Measurements from ENCODE around the gene MAPK13. TPM values are rescaled to one million over a fixed set of nuclear protein-coding genes. Genes with fewer than 3 reads are reported as not detected.

MAPK13 gene
- total RNA-seq, 6 experiments from 2014 or later = 5.7 to 12.4 (median 6.5) TPM

GRCh38 chr6:36138667-36139066 lies 8.4 kb downstream of the MAPK13 start:
- H3K4me3 Mint-ChIP-seq = no peak overlapping the region
- DNase-seq = no peak
- no peaks in the 10 kb centered on the region for H3K36me3 Mint-ChIP-seq (ENCODE audit: low read depth)
- peaks cover 6% of the 10 kb centered on the region; the same call in 1 of the 2 replicates for H3K4me1 Mint-ChIP-seq (ENCODE audit: low read depth)
- H3K27ac Mint-ChIP-seq = no peak overlapping the region
- H3K27me3 Mint-ChIP-seq (ENCODE audit: insufficient read depth) = no peaks in the 10 kb centered on the region
- no peak for TF ChIP-seq CTCF (IDR thresholded peaks at IDR 0.05)
- no peaks in the 10 kb centered on the region for H3K9me3 Mint-ChIP-seq

- no peak for DNase-seq
- Mint-ChIP-seq H3K27ac (no peak overlapping the region), H3K27me3 (ENCODE audit: insufficient read depth) (no peaks in the 10 kb centered on the region), H3K4me3 (no peak overlapping the region), H3K9me3 (no peaks in the 10 kb centered on the region), H3K4me1 (ENCODE audit: low read depth) (0 out of 2 replicates have a peak, but pooled peaks cover 6% of the 10 kb centered on the region), H3K36me3 (ENCODE audit: low read depth) (no peaks in the 10 kb centered on the region)
- TF ChIP-seq CTCF (IDR thresholded peaks at IDR 0.05) = peak; percentile 52; the same call in 1 of the 2 replicates
These were observed 9.1 kb downstream of the MAPK13 start for GRCh38 chr6:36139431-36139830.

GRCh38 chr6:36139991-36140710 lies 9.8 kb downstream of the MAPK13 start:
- Mint-ChIP-seq H3K4me1 (ENCODE audit: low read depth) (0 out of 2 replicates have a peak, but pooled peaks cover 6% of the 10 kb centered on the region), H3K36me3 (ENCODE audit: low read depth) (no peaks in the 10 kb centered on the region), H3K27ac (no peak overlapping the region), H3K4me3 (no peak overlapping the region), H3K9me3 (no peaks in the 10 kb centered on the region), H3K27me3 (ENCODE audit: insufficient read depth) (no peaks in the 10 kb centered on the region)
- TF ChIP-seq CTCF (IDR thresholded peaks at IDR 0.05) = no peak
- DNase-seq = no peak

GRCh38 chr6:36141091-36141490 lies 10.8 kb downstream of the MAPK13 start:
- no peak overlapping the region for H3K4me3 Mint-ChIP-seq
- no peak for DNase-seq
- no peaks in the 10 kb centered on the region for H3K36me3 Mint-ChIP-seq (ENCODE audit: low read depth)
- no peaks in the 10 kb centered on the region for H3K9me3 Mint-ChIP-seq
- no peak overlapping the region for H3K27ac Mint-ChIP-seq
- H3K4me1 Mint-ChIP-seq (ENCODE audit: low read depth) = 0 out of 2 replicates have a peak, but pooled peaks cover 6% of the 10 kb centered on the region
- H3K27me3 Mint-ChIP-seq (ENCODE audit: insufficient read depth) = no peaks in the 10 kb centered on the region; the same call in 1 of the 2 replicates
- no peak for TF ChIP-seq CTCF (IDR thresholded peaks at IDR 0.05)

GRCh38 chr6:36141961-36142360 lies 11.6 kb downstream of the MAPK13 start:
- 0 out of 2 replicates have a peak, but pooled peaks cover 6% of the 10 kb centered on the region for H3K4me1 Mint-ChIP-seq (ENCODE audit: low read depth)
- no peaks in the 10 kb centered on the region for H3K36me3 Mint-ChIP-seq (ENCODE audit: low read depth)
- no peak for DNase-seq
- H3K27me3 Mint-ChIP-seq (ENCODE audit: insufficient read depth) = peaks cover 1% of the 10 kb centered on the region; the same call in 1 of the 2 replicates
- no peak overlapping the region for H3K4me3 Mint-ChIP-seq
- no peaks in the 10 kb centered on the region for H3K9me3 Mint-ChIP-seq
- TF ChIP-seq CTCF (IDR thresholded peaks at IDR 0.05) = no peak
- H3K27ac Mint-ChIP-seq = no peak overlapping the region
